A673 (cell line): ENCODE results near the gene RAB25. TPM values are rescaled to one million over a fixed set of nuclear protein-coding genes. Genes with fewer than 3 reads are reported as not detected.

Experiments
- BruUV-seq: library from RNA; stranded (reverse); fragments of 400-500 nt; replicated peaks from 2 replicates; lab custom pipeline; 2021; lab: Mats Ljungman, UMichigan
- CTCF ChIA-PET: fragments of 300-600 bp; sonication (Branson Sonifier 250); formaldehyde crosslinking; loops from one replicate; lab custom pipeline; 2022; ENCODE audit warnings: antibody characterized with exemption; lab: Charles Lee
- POLR2A ChIA-PET: fragments of 300-600 bp; sonication (Branson Sonifier 250); formaldehyde crosslinking; loops from one replicate; lab custom pipeline; 2022; ENCODE audit warnings: antibody characterized with exemption; ENCODE audit not compliant: low non-redundant PET; lab: Charles Lee
- DNase-seq: peaks from one replicate; pipeline ENCODE4 v3.0.0-alpha.2; 2015; ENCODE audit warnings: low spot score
- H3K27ac ChIP-seq: fragments of 200-600 bp; sonication (generic); 2 replicates; pipeline ENCODE4 v1.5.1; 2016; ENCODE audit warnings: mixed run types, low read depth, mild to moderate bottlenecking, mixed read lengths, antibody characterized with exemption, low read length; ENCODE audit not compliant: poor library complexity, severe bottlenecking
- H3K27me3 ChIP-seq: fragments of 200-600 bp; sonication (generic); replicated peaks from 2 replicates; pipeline ENCODE4 v1.6.1; 2017; ENCODE audit warnings: mixed run types, low read depth, mild to moderate bottlenecking, mixed read lengths, antibody characterized with exemption, low read length; ENCODE audit not compliant: insufficient read depth, poor library complexity
- H3K36me3 ChIP-seq: fragments of 200-600 bp; sonication (generic); 2 replicates; pipeline ENCODE4 v1.6.1; 2016; ENCODE audit warnings: mixed run types, mild to moderate bottlenecking, mixed read lengths, antibody characterized with exemption, low read length; ENCODE audit not compliant: insufficient read depth, poor library complexity, severe bottlenecking
- H3K4me1 ChIP-seq: fragments of 200-600 bp; sonication (generic); 2 replicates; pipeline ENCODE4 v1.6.1; 2017; ENCODE audit warnings: mixed run types, mild to moderate bottlenecking, mixed read lengths, antibody characterized with exemption, low read length; ENCODE audit not compliant: insufficient read depth, poor library complexity, severe bottlenecking
- H3K4me3 ChIP-seq: fragments of 200-600 bp; sonication (generic); 2 replicates; pipeline ENCODE4 v1.5.1; 2016; ENCODE audit warnings: low read depth, mixed run types, mild to moderate bottlenecking, mixed read lengths, low read length; ENCODE audit not compliant: poor library complexity, severe bottlenecking
- H3K9me3 ChIP-seq: fragments of 200-600 bp; sonication (generic); 2 replicates; pipeline ENCODE4 v1.6.1; 2016; ENCODE audit warnings: mixed run types, low read depth, mild to moderate bottlenecking, mixed read lengths, antibody characterized with exemption, low read length; ENCODE audit not compliant: poor library complexity, severe bottlenecking
- EZH2 ChIP-seq: fragments of 200-600 bp; sonication (generic); IDR thresholded peaks from 2 replicates; pipeline ENCODE4 v1.6.1; 2017; ENCODE audit warnings: borderline replicate concordance, low read depth, mild to moderate bottlenecking, mixed read lengths, antibody characterized with exemption, low read length; ENCODE audit not compliant: poor library complexity, severe bottlenecking
- intact Hi-C: fragments of 100-400 bp; cut with micrococcal nuclease; formaldehyde crosslinking; loops from one replicate; pipeline ENCODE4 v1.10.0; 2022; ENCODE audit not compliant: unreplicated experiment
- total RNA-seq: library from RNA; stranded (reverse); gene quantifications from 2 replicates; pipeline ENCODE4 v1.2.3, GENCODE V29; 2021
- TF ChIP-seq, protein P1 (sequence below): fragments of 300-800, 200-600 bp; sonication (generic); conservative IDR thresholded peaks from 2 replicates; pipeline ENCODE4 v1.5.1; 2017; ENCODE audit warnings: low read depth, mild to moderate bottlenecking, antibody characterized with exemption, low read length, moderate library complexity, mixed read lengths

RAB25 gene
- total RNA-seq, 1 experiment from 2014 or later: 0.47 TPM

DNA sequence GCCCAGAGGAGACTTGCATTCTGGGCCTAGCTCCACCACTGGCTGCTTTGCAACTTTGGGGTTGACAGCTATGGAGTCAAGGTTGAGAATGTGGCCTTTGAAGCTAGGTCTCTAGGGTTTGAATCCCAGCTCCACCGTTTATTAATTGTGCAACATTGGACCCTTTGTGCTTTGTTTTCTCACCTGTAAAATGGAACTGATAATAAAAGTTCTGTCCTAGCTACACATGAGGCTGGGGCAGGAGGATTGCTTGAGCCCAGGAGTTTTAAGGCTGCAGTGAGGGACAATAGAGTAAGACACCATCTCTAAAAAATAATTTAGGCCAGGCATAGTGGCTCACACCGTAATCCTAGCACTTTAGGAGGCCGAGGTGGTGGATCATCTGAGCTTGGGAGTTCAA lies 38.3 kb downstream of the RAB25 start:
- intact Hi-C loops: no loop called here
- POLR2A ChIA-PET: no interaction called here

DNA sequence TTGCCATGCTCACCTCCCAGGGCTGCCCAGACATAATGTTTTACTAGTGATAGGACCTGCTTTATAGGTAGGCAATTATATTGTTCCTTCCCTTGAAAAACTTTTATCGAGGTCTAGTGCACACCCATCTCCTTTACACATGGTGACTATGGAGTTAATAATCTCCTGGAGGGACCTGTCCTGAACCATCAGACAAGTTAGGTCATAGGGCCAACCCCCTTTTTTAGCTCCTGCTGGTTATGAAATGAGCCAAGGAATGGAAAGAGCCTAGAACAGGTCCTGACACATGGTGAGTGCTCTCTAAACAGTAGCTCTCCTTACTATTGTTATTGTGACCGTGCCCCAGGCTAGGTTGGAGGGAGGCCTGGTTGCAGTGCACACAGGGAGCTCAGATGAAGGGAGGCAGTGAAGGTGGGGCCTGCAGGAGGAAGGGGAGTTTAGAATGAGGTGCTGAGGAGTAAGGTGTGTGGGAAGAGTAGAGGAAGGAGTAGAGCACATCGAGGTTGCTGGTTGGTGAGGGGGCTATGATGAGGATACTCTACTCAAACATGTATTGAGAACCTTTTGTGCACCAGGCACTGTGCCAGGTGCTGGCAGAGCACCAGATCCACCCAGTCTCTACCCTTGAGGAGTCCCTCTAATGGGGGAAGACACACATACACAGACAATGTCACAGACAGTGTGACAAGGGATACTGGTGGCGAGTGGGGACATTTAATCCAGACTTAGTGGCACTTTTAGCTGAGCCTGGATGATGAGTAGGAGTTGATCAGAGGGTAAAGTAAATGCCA lies 39.4 kb downstream of the RAB25 start:
- H3K4me1 ChIP-seq: peaks cover 47% of the 10 kb centered on the region
- TF ChIP-seq EZH2: no peak
- TF ChIP-seq, protein P1, sequence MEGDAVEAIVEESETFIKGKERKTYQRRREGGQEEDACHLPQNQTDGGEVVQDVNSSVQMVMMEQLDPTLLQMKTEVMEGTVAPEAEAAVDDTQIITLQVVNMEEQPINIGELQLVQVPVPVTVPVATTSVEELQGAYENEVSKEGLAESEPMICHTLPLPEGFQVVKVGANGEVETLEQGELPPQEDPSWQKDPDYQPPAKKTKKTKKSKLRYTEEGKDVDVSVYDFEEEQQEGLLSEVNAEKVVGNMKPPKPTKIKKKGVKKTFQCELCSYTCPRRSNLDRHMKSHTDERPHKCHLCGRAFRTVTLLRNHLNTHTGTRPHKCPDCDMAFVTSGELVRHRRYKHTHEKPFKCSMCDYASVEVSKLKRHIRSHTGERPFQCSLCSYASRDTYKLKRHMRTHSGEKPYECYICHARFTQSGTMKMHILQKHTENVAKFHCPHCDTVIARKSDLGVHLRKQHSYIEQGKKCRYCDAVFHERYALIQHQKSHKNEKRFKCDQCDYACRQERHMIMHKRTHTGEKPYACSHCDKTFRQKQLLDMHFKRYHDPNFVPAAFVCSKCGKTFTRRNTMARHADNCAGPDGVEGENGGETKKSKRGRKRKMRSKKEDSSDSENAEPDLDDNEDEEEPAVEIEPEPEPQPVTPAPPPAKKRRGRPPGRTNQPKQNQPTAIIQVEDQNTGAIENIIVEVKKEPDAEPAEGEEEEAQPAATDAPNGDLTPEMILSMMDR: no peak
- H3K4me3 ChIP-seq: no peak overlapping the region
- BruUV-seq: no TSS peak
- POLR2A ChIA-PET: no interaction called here
- intact Hi-C loops: no loop called here
- no peak overlapping the region for H3K27ac ChIP-seq
- DNase-seq: no peak
- no peaks in the 10 kb centered on the region for H3K27me3 ChIP-seq
- no peaks in the 10 kb centered on the region for H3K9me3 ChIP-seq
- CTCF ChIA-PET: interaction anchor here (2.1 kb wide), 1 partner anchor 29 kb away, joined by 12 read pairs; no protein-coding TSS in a partner anchor
- no peaks in the 10 kb centered on the region for H3K36me3 ChIP-seq

More for the DNA sequence above, 38.3 kb downstream of the RAB25 start:
- DNase-seq: no peak
- Histone ChIP-seq H3K27me3 (no peaks in the 10 kb centered on the region), H3K4me1 (peaks cover 36% of the 10 kb centered on the region), H3K4me3 (no peak overlapping the region), H3K9me3 (no peaks in the 10 kb centered on the region), H3K36me3 (no peaks in the 10 kb centered on the region), H3K27ac (no peak overlapping the region)
- CTCF ChIA-PET: interaction anchor here (0.5 to 2.1 kb wide), 2 partner anchors 31 to 34 kb away, joined by 4 to 12 read pairs; no protein-coding TSS in a partner anchor
- TF ChIP-seq EZH2: no peak
- TF ChIP-seq, protein P1: no peak
- no TSS peak for BruUV-seq

DNA sequence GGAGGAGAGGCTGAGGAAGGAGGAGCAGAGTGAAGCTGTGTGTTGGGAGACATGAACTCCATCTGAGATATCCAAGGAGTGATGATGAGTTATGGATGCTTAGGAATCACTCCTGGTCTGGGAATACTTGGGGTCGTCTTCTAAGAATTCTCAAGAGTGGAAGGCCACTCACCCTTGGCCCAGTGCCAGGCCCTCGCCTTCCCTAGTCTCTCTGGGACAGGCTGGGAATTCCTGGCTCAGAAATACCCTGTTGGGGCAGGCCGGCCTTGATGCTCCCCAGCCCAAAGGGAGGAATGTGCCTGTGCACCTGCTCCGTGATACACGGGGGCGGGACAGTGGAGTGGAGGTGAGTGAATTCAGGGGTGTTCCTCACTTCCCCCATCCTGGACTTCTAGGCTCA lies 40.9 kb downstream of the RAB25 start:
- Histone ChIP-seq H3K27ac (no peak overlapping the region), H3K4me1 (peaks cover 55% of the 10 kb centered on the region), H3K27me3 (no peaks in the 10 kb centered on the region), H3K9me3 (no peaks in the 10 kb centered on the region), H3K4me3 (no peak overlapping the region), H3K36me3 (no peaks in the 10 kb centered on the region)
- CTCF ChIA-PET: no interaction called here
- POLR2A ChIA-PET: no interaction called here
- BruUV-seq: no TSS peak
- intact Hi-C loops: no loop called here
- TF ChIP-seq, protein P1: no peak
- DNase-seq: no peak
